GM12878 (cell line): Measurements from ENCODE around the gene R3HDM1. TPM values are rescaled to one million over a fixed set of nuclear protein-coding genes. Genes with fewer than 3 reads are reported as not detected.

Experiments used
- ATAC-seq: fragments of 200-7000 bp; cut with Tn5 transposase; 3 replicates; pipeline ENCODE4 v1.9.1; 2020; ENCODE audit warnings: mild to moderate bottlenecking, moderate library complexity
- BruUV-seq: library from RNA; stranded (reverse); fragments of 400-500 nt; replicated peaks from 2 replicates; lab custom pipeline; 2021; lab: Mats Ljungman, UMichigan
- CTCF ChIA-PET: fragments of 300-600 bp; sonication (Branson Sonifier 250); formaldehyde crosslinking; extraction: SDS; loops from one replicate; lab custom pipeline; 2021; ENCODE audit warnings: inconsistent platforms; lab: Yijun Ruan, JAX
- POLR2A ChIA-PET: fragments of 350-600 bp; formaldehyde crosslinking; extraction: SDS; loops from one replicate; lab custom pipeline; 2021; ENCODE audit warnings: inconsistent platforms; lab: Charles Lee
- RAD21 ChIA-PET: fragments of 300-600 bp; sonication (Branson Sonifier 250); formaldehyde crosslinking; loops from one replicate; lab custom pipeline; 2023; ENCODE audit warnings: antibody characterized with exemption; ENCODE audit not compliant: unreplicated experiment; lab: Charles Lee
- SMC1A ChIA-PET: fragments of 300-600 bp; sonication (Branson Sonifier 250); formaldehyde crosslinking; loops from one replicate; lab custom pipeline; 2023; ENCODE audit not compliant: unreplicated experiment, uncharacterized antibody; lab: Charles Lee
- DNase-seq: peaks from one replicate; pipeline ENCODE4 v3.0.0-alpha.2; 2011; ENCODE audit warnings: low read depth, low spot score
- FAIRE-seq: peaks from 3 replicates; lab custom pipeline; 2011; peaks lifted over from hg19 to GRCh38; lab: Jason Lieb, UNC
- H2AFZ ChIP-seq: 2 replicates; pipeline ENCODE4 v1.6.0; 2011; ENCODE audit warnings: low read depth, low read length, control low read depth; ENCODE audit not compliant: control insufficient read depth
- H3K27ac ChIP-seq: 2 replicates; pipeline ENCODE4 v1.5.1; 2011; ENCODE audit warnings: control low read depth; ENCODE audit not compliant: control insufficient read depth, insufficient read depth
- H3K27me3 ChIP-seq, 2 experiments: replicated peaks in 1 of 2; 2 replicates each; pipeline versions ENCODE4 v1.6.0 to v1.6.1; 2011; ENCODE audit warnings: low read length in 1 of 2; ENCODE audit not compliant: control insufficient read depth in 2 of 2, insufficient read depth in 2 of 2
- H3K36me3 ChIP-seq, 2 experiments: 2 replicates each; pipeline ENCODE4 v1.5.1; 2011; ENCODE audit warnings: low read length in 1 of 2; ENCODE audit not compliant: control insufficient read depth in 2 of 2, insufficient read depth in 2 of 2
- H3K4me1 ChIP-seq: 2 replicates; pipeline ENCODE4 v1.6.1; 2011; ENCODE audit warnings: mild to moderate bottlenecking, low read length, moderate library complexity, mixed read lengths; ENCODE audit not compliant: control insufficient read depth, insufficient read depth
- H3K4me2 ChIP-seq: 2 replicates; pipeline ENCODE4 v1.6.0; 2011; ENCODE audit warnings: control low read depth; ENCODE audit not compliant: control insufficient read depth, insufficient read depth
- H3K4me3 ChIP-seq: fragments of 200-600 bp; sonication (generic); 2 replicates; pipeline ENCODE4 v1.5.1; 2016
- H3K79me2 ChIP-seq: 2 replicates; pipeline ENCODE4 v1.6.0; 2011; ENCODE audit warnings: low read length; ENCODE audit not compliant: control insufficient read depth, insufficient read depth
- H3K9ac ChIP-seq: 2 replicates; pipeline ENCODE4 v1.8.0; 2011; ENCODE audit warnings: low read length, control low read depth, mixed read lengths; ENCODE audit not compliant: control insufficient read depth, insufficient read depth
- H3K9me3 ChIP-seq: replicated peaks from 3 replicates; pipeline ENCODE4 v1.5.1; 2011; ENCODE audit warnings: mild to moderate bottlenecking, low read length; ENCODE audit not compliant: control insufficient read depth, insufficient read depth
- H4K20me1 ChIP-seq: 2 replicates; pipeline ENCODE4 v1.6.0; 2011; ENCODE audit not compliant: control insufficient read depth, insufficient read depth
- ASH2L ChIP-seq: fragments of 300-600, 200-600 bp; sonication (generic); IDR thresholded peaks from 2 replicates; pipeline ENCODE4 v1.6.1; 2017; ENCODE audit warnings: low read depth, mild to moderate bottlenecking, borderline replicate concordance
- ATF2 ChIP-seq: IDR thresholded peaks from 2 replicates; pipeline ENCODE4 v1.6.1; 2012; ENCODE audit warnings: low read length, inconsistent platforms
- ESRRA ChIP-seq: IDR thresholded peaks from 2 replicates; pipeline ENCODE4 v1.6.1; 2012; ENCODE audit warnings: mild to moderate bottlenecking, low read length, improper control_type of control experiment
- FOXM1 ChIP-seq: IDR thresholded peaks from 2 replicates; pipeline ENCODE4 v1.6.1; 2012; ENCODE audit warnings: low read depth, mild to moderate bottlenecking, inconsistent platforms, low read length, moderate library complexity
- MEF2B ChIP-seq: fragments of 450-650 bp; IDR thresholded peaks from 2 replicates; pipeline ENCODE4 v1.6.1; 2018; ENCODE audit warnings: mild to moderate bottlenecking, moderate library complexity; ENCODE audit not compliant: partially characterized antibody, poor library complexity, severe bottlenecking
- MXI1 ChIP-seq: fragments of 150-350 bp; IDR thresholded peaks from 2 replicates; pipeline ENCODE4 v1.6.1; 2011; ENCODE audit warnings: low read depth, mild to moderate bottlenecking, inconsistent platforms, low read length, improper control_type of control experiment
- NKRF ChIP-seq: fragments of 450-650 bp; conservative IDR thresholded peaks from 2 replicates; pipeline ENCODE4 v1.6.1; 2017; ENCODE audit warnings: mild to moderate bottlenecking, moderate library complexity
- SP1 ChIP-seq: IDR thresholded peaks from one replicate; pipeline ENCODE4 v1.6.1; 2011; ENCODE audit warnings: low read depth, low read length
- SREBF2 ChIP-seq: IDR thresholded peaks from 2 replicates; pipeline ENCODE4 v1.6.1; 2012; ENCODE audit warnings: mild to moderate bottlenecking, low read length
- WRNIP1 ChIP-seq: IDR thresholded peaks from 2 replicates; pipeline ENCODE4 v1.6.1; 2011; ENCODE audit warnings: low read depth, low read length, improper control_type of control experiment, borderline replicate concordance
- YBX1 ChIP-seq: fragments of 450-650 bp; IDR thresholded peaks from 2 replicates; pipeline ENCODE4 v1.6.1; 2016; ENCODE audit warnings: antibody characterized with exemption
- ZBED1 ChIP-seq: IDR thresholded peaks from 2 replicates; pipeline ENCODE4 v1.6.1; 2016; ENCODE audit warnings: borderline replicate concordance
- ZNF384 ChIP-seq: IDR thresholded peaks from 2 replicates; pipeline ENCODE4 v1.6.1; 2012; ENCODE audit warnings: low read depth, mild to moderate bottlenecking, low read length, improper control_type of control experiment, borderline replicate concordance
- WGBS: methylation state at CpG from one replicate; pipeline ENCODE4 v1.1.6; 2016; ENCODE audit warnings: low lambda C conversion rate; ENCODE audit not compliant: insufficient replicate concordance, insufficient coverage; ENCODE audit errors: missing lambda C conversion rate; 5-methylcytosine and 5-hydroxymethylcytosine counted together
- in situ Hi-C: fragments of 300-500 bp; cut with MboI; formaldehyde crosslinking; loops from 9 replicates; pipeline ENCODE4 v1.14.3; 2018; ENCODE audit warnings: mixed read lengths
- intact Hi-C: fragments of 100-400 bp; cut with micrococcal nuclease; formaldehyde crosslinking; loops from one replicate; pipeline ENCODE4 v1.14.2; 2022; ENCODE audit not compliant: unreplicated experiment
- polyA plus RNA-seq, 11 experiments: library from polyadenylated mRNA; depleted of rRNA in 4 of 11; unstranded in 6 of 11; stranded (reverse) in 5 of 11; fragments of >200 nt; fragmentation: Nextera tagmentation in 4 of 11; fragmentation: Illumina TruSeq in 1 of 11; extraction: Ambion mirVana in 4 of 11; extraction: Trizol in 1 of 11; gene quantifications; 1 replicate in 1 of 11; 2 replicates in 10 of 11; pipeline versions ENCODE4 v1.2.1 to v1.2.3, GENCODE V29; 2011 to 2016; ENCODE audit warnings: inconsistent platforms in 2 of 11, missing spikeins in 2 of 11, low read depth in 1 of 11
- total RNA-seq, 4 experiments: library from RNA; depleted of rRNA in 3 of 4; stranded (reverse); fragments of >200 nt in 3 of 4; fragmentation: Illumina TruSeq in 1 of 4; extraction: Trizol in 1 of 4; gene quantifications; 2 replicates each; pipeline versions ENCODE4 v1.2.1 to v1.2.3, GENCODE V29; 2013 to 2021

Gene R3HDM1
- total and polyA plus RNA-seq, 10 of the 15 experiments (the other 5 are each of a cell fraction or from before 2014, with no cell fraction given) = 16.8 to 89.6 (median 47.7) TPM

- SMC1A ChIA-PET = no interaction called here
- no peak for TF ChIP-seq YBX1
- TF ChIP-seq SREBF2 = no peak
- no peak for TF ChIP-seq NKRF
- no peak for TF ChIP-seq WRNIP1
- TF ChIP-seq ZBED1 = no peak
- TF ChIP-seq ESRRA = no peak
- TF ChIP-seq FOXM1 = no peak
- no peak for TF ChIP-seq ASH2L
- no peak for TF ChIP-seq ATF2
- TF ChIP-seq MXI1 = no peak
- TF ChIP-seq MEF2B = no peak
- no peak for TF ChIP-seq ZNF384
- TF ChIP-seq SP1 = no peak
- TF ChIP-seq, all 136 proteins: peak for 0
- no peaks in the 10 kb centered on the region for H3K79me2 ChIP-seq
- no peaks in the 10 kb centered on the region; the same call in 1 of the 2 replicates for H3K4me1 ChIP-seq
- intact Hi-C loops = no loop called here
- RAD21 ChIA-PET = no interaction called here
- no peak for ATAC-seq
- DNase-seq = no peak
- peaks cover 2 to 13% of the 10 kb centered on the region in 2 experiments for H3K36me3 ChIP-seq
- H3K4me3 ChIP-seq = no peak overlapping the region
- POLR2A ChIA-PET = no interaction called here
- no peak overlapping the region for H3K9ac ChIP-seq
- no peaks in the 10 kb centered on the region for H4K20me1 ChIP-seq
- no peak for FAIRE-seq
- no peaks in the 10 kb centered on the region for H3K27me3 ChIP-seq
- H3K27ac ChIP-seq = no peak overlapping the region
- no peaks in the 10 kb centered on the region for H3K9me3 ChIP-seq
- no TSS peak for BruUV-seq
- CTCF ChIA-PET = no interaction called here
- H2AFZ ChIP-seq = no peak overlapping the region
- H3K4me2 ChIP-seq = no peak overlapping the region
- in situ Hi-C loops = no loop called here
- 100% methylated on average over 2 of the region's 2 CpGs for WGBS
These were observed 76.3 kb downstream of the R3HDM1 start for GRCh38 chr2:135607561-135607960.
